NCI-H2227 treated with DMSO at 0.1 percent for 48 hours (cell line): ENCODE results near the gene PRLH.

Experiments
- DNase-seq: peaks from one replicate; lab custom pipeline; 2025; lab: John Stamatoyannopoulos, UW

Gene PRLH

DNA sequence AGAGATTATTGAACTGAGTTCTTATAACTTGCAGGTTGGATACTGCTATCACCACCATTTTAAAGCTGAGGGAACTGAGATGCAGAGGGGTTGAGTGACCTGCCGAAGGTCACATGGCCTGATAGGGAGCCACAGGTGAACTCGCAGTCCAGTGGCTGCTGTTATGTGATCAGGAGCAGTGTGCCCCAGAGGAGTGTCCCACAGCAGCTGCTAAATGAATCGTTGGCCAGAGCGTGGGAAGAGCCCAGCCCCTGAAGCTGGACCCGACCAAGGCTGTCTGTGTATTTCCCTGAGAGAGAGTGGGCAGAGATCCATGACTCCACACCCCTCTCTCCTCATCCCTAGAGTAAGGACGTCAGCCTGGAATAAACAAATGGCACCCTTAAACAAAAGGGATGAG lies 26.7 kb upstream of the PRLH start:
- no peak for DNase-seq

DNA sequence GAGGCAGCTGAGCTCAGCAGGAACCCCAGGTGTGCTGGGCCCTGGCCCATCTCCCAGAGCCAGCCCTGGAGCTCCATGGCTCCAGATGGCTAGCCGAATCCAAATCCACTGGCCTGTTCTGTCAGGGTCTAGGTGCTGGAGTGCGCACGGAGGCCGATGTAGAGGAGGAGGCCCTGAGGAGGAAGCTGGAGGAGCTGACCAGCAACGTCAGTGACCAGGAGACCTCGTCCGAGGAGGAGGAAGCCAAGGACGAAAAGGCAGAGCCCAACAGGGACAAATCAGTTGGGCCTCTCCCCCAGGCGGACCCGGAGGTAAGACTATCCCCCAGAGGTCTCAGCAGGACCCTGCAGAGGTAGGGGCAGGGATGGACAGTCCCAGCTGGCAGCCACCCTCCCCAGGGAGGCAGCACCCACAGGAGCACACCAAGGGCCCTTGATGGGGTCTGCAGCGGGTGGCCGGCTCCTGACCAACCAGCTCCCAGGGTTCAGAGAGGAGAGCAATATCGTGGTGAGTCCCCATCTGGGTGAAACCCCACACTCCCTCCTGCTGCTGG lies 26.1 kb upstream of the PRLH start:
- no peak for DNase-seq

DNA sequence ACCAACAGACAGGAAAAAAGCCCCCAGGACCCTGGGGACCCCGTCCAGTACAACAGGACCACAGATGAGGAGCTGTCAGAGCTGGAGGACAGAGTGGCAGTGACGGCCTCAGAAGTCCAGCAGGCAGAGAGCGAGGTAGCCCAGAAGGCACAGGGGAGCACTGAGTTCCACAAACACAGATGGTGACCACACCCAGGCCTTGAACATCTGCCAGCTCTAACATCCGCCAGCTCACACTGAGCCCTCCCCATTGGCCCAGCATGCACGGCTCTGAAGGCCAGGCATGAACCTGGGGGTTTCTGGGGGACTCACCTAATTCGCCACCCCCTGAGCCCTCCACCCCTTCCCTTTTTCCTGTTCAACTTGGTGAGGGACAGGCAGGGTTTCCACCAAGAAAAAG lies 25.6 kb upstream of the PRLH start:
- DNase-seq: no peak

DNA sequence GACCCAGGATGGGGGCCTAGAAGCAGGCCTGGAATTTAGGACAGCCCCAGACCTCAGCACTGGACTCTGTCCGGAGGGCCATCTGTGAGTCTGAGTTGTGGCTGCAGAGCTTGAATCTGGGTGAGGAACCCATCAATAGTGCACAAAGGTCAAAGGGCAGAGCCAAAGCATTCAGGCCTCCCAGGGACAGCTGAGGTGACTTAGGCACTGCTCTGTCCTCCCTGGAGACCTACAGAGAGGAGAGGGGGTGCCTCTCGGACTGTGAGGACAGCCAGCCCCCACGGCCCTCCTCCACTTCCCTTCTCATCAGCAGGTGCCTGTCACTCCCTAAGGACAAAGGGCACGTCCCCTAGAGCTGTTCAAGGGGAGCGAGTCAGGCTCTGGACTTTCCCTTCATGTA lies 25.1 kb upstream of the PRLH start:
- no peak for DNase-seq

DNA sequence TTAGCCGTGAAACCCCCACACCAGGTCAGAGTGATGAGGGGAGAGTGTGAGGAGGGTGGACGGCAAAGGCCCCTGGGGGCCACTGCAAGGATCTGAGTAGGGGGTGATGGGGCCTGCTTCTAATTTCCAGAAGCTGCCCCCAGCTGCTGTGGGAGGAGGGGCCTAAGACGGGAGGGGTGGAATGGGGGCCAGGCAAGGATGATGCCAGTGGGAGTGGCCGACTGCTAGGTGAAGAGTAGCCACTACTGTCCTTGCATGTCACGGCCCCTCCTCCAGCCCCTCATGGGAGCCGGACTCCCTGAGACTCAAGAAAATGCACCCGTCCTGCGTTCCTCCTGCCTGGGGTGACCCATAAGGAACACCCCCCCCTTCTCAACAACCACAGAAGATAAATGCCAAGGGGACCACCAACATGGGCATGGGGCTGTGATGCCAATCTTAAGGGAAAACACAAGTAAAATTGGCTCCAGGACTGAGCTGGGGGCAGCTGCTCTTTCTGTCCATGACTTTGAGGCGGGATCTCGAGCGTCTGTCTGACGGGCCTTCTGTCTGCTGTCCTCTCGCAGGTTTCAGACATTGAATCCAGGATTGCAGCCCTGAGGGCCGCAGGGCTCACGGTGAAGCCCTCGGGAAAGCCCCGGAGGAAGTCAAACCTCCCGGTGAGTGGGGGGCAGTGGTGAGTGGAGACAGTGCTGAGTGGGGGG lies 24.2 kb upstream of the PRLH start:
- DNase-seq: no peak

DNA sequence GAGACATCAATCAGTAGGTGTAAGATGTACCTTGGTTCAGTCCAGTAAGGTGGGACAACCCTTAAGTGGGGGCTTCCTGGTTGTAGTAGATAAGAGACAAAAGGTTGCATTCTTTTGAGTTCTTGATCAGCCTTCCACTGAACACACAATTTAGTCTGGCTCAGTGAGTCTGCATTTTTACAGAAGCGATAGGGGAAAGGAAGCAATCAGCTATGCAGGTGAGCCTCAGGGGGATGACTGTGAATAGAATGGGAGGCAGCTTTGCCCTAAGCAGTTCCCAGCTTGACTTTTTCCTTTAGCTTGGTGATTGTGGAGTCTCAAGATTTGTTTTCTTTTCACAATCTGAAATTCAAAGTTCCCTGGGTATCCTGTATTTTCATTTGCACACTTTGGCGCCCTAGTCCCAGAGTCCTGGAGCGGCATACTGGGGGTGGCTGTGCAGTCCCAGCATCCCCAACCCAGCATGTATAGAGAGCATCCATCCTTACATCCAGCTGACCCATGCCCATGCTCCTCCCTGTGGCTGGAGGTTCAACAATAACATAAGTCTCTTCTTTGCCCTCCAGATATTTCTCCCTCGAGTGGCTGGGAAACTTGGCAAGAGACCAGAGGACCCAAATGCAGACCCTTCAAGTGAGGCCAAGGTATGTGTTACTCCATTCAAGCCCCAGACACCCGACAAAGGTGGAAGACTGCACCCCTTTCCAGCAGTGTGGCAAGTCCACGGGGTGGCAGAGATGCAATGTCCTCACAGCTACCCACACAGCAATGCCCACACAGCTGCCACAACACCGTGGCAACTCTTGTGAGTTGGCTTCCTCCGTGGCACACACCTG lies 20.1 kb upstream of the PRLH start:
- DNase-seq: no peak

DNA sequence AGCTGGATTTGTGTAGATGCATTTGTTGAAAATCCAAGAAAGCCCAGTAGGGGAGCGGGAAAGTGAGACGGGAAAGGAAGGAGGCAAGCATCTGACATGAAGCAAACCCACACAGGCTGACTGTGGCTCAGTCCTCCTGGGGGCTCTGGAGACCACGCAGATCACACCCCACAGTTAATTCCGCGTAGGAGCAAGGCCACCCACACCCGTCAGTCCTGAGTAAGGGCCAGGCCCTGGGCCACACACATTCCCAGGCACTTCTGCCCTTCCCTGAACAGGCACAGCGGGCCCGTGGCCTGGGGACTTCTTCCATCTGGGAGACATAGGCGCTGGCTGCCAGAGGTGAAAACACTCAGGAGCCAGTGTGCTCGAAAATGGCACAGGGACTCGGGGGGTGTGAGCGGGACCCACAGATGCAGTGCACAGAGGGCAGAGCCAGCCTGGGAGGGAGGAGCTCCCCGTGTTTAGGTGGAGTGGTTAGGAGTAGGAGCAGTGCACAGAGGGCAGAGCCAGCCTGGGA lies 19.4 kb upstream of the PRLH start:
- no peak for DNase-seq

DNA sequence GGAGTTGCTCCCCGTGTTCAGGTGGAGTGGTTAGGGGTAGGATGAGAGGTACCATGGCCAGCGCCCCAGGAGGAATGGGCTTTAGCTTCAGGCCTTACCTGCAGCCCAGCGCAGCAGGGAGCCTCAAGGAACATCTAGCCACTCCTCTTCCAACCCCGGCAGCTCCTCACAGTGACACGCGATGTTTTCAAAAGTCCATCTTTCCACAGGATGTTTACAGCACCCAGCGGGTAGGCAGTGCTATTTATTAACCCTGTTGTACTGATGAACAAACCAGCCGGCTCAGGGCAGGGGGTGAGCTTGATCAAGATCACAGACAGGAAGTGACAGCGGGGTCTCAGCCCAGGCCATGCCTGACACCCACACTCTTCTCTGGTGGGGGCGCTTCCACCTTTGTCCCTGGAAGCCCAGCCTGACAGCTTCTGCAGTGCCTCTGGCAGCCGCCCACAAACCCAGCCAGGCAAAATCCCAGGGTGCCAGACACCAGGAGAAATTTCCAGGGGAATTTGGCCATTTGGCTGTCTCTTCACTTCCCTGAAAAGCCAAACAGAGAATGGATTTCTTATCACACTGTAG lies 18.4 kb upstream of the PRLH start:
- no peak for DNase-seq

DNA sequence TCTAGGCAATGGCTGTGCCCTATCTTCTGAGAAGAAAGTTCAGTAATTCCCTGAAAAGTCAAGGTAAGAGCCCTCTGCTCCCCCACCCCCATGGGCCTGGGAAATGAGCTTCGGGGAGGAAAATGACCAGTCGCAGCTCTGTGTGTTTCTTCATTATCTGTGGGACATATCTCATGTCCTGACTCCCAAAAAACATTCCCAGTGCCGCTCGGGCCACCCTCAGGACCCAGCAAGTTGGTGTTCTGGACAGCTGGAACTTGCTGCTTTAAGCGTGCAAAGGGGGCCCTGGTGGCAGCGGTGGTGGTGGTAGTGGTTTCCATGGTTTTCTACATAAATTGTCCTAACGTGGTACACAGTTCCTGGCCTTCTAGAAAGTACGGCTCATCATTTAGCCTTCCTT lies 17.2 kb upstream of the PRLH start:
- no peak for DNase-seq

DNA sequence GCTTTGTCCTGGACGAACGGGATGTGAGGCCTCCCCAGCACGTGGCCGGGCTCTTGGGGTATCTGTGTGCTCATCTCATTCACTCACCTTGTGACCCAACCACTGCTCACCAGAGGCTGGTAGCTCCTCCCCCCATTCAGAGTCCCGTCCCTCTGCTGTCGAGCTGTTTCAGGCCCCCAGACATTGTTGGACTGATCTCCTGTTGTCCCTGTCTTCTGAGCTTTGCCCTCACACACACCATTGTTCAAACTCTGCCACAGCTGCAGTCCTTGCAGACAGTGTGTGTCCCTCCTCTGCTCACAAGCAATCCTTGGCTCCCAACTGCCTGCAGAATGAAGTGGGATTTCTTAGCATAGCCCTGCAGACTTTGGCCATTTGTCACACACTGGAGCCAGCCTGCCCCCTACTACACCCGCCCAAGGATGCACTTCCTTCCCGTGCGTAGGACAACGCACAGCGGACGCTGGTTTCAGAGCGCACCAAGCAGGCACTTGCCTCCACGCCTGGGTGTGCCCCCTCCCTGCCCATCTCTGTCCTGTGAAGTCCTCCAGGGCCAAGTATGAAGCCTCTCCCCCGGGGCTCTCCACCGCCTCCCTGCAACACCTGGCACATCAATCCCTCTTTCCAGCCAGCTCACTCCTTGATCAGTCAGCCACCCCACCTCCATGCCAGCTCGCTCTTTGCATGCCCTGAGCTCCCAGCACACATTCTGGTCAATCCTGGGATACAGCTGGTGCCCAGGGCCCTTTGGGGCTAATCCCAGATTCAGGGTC lies 16.5 kb upstream of the PRLH start:
- no peak for DNase-seq

DNA sequence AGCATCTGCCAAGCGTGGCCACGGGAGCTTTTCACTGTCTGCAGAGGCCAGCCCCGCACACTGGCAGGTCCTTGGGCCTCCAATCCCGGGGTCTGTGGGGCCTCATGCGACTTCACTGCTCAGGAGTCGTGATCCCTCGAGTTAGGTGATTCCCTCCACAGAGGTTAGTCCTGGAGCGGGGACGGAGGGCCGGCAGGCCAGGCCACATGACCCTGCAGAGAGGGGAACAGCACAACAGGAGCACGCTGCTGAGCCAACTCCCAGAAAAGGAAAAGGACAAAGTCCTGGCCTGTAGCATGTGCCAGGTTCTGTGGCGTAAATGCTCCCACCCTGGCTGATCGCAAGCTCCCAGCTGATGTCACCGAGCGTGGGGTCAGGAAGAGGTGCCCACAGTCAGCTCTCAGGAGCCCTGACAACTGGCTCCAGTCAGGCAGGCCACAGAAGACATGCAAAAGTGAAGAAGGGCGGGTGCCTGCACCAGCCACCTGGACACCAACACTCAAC lies 15.3 kb upstream of the PRLH start:
- no peak for DNase-seq

DNA sequence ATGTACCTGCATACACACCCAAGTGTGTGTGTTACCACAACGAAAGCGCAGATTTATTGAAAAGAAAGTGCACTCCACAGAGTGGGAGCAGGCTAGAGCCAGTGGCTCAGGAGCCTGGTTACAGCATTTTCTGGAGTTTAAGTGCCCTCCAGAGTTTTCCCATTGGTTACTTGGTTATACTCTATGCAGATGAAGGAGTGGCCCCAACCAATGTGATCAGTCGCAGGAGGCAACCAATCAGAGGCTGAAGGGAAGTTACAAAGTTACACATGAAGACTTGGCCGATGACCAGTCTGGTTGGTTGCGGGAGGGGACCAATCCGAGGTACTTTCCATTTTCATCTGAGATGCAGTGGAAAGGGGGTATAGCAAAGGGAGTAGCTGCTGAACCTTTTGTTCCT lies 13.5 kb upstream of the PRLH start:
- DNase-seq: no peak

DNA sequence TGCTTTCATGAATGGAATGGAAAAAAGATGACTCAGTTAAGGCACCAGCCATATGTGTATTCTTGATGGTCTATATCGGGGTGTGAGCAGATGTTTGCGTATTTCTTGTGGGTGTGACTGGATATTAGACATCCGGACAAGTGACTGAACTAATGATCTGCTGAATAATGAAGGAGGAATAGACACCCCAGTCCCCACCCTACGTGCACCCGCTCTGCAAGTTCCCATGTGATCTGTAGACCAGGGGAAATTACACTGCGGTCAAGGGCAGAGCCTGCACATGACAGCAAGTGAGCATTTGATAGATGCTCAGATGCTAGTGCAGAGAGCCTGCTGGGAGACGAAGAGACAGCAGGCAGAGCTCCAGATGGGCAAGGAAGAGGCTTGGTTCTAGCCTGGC lies 12.4 kb upstream of the PRLH start:
- no peak for DNase-seq

DNA sequence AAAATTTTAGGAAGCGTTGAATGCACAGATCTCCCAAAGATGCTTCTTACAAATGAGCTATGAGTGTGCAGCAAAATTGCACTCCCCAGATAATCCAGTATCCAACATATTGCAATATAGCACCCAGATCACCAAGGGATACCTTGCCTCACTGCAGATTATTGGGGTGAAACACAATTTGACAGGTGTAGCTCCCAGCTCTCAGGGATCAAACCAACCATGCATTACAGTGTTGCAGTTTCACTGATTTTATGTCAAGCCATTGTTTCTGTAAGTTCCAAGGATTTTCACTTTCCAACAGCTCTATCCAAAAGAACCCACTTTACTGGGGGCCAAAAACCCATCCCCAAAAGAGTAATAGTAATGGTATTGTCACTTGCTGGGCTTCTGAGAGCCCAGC lies 10.8 kb upstream of the PRLH start:
- DNase-seq: no peak

DNA sequence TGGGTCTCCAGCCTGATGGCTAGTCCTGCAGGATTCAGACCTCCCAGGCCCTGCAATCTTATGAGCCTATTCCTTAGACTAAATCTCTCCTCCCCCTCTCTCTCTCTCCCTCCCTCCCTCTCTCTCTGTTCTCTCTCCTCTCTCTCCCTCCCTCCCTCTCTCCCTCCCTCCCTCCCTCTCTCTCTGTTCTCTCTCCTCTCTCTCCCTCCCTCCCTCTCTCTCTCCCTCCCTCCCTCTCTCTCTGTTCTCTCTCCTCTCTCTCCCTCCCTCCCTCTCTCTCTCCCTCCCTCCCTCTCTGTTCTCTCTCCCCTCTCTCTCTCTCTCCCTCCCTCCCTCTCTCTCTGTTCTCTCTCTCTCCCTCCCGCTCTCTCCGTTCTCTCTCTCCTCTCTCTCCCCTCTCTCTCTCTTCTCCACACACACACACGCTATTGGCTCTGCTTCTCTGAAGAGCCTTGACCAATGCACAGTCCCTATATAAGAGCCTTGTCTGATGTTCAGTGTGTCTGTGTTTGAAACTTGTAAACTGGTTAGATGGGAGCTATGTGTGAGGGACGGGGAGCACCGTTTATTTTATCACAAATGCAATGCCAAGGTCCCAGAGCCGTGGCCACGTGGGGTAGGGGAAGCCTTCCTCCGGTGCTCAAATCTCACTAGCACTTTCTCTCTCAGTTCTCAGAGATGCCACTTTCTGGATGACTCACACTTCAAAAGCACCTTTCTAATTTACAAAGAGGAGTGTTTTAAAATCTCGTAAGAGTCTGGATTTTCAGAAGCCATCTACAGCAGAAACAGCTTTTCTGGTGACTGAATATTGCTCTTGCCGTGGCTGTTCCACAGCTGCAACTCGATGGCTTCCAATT lies 9.4 kb upstream of the PRLH start:
- no peak for DNase-seq

DNA sequence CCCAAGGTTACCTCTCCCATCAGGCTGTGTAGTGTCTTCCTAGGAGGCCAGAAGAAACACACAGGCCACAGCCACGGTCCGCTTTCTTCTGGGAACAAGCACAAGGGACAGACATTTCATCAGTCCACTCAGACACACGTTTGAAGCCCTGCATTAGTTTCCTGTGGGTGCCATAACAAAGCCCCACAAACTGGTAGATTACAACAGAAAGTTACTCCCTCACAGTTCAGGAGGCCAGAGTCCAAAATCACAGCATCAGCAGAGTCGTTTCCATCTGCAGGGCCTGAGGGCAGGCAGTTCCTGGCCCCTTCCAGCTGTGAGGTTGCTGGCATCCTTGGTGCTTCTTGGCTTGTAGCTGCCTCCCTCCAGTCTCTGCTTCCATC lies 8.8 kb upstream of the PRLH start:
- DNase-seq: no peak

DNA sequence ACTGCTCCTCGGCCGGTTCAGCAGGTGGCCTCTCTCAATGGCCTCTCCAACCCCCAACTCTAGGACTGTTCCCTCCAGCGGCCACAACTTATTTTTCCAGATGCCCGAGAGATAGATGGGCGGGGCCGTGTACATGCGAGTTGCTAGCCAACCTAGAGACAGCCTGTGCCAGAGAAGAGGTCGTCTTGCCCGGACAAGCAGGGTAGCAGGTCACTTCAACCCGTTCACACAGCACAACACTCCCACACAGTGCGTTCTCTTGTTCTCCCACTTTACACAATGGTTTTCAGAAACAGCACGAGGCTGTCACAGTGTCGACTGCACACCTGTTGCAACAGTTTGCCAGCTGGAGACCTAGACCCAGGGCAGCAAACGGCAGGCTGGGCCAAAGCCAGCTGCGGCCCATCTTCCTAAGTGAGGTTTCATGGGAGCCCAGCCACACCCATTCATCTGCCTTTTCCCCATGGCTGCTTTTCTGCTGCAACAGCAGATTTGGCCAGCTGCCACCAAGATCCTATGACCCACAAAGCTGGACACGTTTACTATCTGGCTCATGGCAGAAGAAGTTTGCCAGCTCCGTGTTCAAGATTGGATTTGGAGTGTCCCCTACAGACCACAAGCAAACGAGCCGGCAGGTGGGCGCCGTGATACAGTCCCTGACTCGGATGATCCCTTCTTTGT lies 7.3 kb upstream of the PRLH start:
- DNase-seq: no peak

DNA sequence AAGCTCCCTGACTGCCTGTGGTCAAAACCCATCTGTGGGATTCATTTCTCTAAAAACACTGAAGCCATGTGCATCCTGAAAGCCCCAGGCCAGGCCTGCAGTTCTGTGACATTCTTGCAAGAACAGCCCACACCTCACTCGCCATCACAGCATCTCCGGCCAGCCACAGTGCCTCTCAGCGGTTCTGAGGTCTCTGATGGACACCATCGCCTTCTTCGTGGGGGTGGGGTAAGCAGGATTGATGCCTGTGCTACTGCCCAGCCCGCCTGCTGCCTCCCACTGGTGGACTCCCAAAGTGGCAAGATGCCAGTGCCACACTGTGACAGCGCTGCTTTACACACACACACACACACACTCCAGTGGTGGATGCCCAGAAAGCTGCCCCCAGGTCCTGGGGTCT lies 5.2 kb upstream of the PRLH start:
- no peak for DNase-seq

DNA sequence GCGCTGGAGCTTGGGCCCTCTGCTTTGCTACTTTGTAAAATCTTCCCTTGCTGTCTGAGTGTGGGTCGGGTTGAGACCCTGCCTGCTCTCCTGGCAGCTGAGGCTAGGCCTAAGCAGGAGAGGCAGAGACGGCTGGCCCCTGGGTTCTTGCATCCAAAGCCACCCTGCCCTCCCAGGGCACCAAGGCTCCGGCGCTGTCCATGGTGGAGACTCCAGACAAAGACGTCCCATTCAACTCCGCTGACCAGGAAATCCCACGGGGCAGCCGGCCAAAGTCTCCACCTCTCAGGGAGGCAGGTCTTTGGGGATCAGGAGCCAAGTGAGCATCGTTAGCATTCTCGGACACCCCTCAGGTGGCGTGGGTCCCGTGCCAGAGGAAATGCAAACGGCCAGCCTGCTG lies 2.6 kb upstream of the PRLH start:
- no peak for DNase-seq

DNA sequence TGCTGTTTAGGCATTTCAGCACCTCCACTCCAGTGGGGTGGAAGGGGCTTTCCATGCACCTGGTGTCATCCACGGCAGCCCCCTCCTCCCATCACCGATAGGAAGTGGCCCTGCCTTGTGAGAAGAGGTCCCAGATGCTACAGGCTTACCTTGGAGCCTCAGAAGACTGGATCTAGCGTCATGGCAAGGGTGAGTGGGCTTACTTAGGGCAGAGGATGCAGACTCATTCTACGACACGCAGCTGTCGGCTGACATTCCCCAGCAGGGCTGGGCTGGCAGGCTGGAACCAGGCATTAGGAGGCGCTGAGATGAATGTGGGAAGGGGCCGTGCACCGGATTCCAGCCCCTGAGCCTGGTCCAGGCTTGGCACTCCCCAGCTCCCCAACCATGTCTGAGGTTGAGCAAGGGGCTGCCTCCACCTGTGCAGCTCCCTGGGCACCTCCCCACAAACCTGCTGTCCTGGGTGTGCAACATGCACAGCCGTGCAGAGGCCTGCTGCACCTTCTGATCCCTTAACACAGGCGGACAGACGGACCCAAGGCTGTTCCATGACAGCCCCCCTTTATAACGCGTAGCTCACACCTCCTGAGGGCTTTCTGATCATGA lies 1.7 kb upstream of the PRLH start:
- no peak for DNase-seq
